GM12801 (cell line): Measurements from ENCODE around the gene KIAA1671.

ENCODE experiments used
- TF ChIP-seq, protein P1 (sequence below): IDR thresholded peaks from one replicate; pipeline ENCODE4 v1.5.1; 2011; ENCODE audit warnings: control low read depth; ENCODE audit not compliant: insufficient read length; ENCODE audit errors: extremely low read depth

The KIAA1671 gene

DNA sequence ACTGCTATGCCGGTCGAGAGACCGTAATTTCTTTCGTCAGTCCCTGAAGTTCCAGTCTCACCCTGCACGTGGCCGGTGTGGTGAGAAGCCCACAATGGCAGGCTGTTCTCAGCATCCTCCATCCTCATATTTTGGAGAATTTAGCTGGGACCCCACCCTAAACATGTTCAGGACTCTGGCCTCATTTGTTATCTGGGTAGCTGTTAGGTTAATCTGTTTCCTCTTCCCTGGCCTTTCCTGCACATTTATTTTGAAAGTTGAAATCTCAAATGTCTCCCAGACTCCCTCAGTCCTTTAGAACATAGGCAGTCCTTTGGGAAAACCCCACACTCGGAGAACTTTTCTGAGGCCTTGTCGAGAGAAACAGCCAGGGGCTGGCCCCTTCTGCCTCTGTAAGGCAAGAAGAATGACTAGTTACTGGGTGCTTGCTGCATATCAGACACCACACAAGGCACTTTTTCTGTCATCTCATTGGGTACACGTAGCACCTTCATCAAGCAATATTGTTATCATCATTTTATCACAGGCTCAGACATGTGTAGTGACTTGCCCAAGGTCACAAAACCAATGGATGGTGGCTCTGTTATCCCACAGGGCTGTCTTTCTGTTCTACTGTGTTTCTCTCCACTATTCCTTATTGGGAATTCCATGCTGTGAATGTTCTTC is 137.8 kb downstream of the KIAA1671 start:
- TF ChIP-seq, protein P1, sequence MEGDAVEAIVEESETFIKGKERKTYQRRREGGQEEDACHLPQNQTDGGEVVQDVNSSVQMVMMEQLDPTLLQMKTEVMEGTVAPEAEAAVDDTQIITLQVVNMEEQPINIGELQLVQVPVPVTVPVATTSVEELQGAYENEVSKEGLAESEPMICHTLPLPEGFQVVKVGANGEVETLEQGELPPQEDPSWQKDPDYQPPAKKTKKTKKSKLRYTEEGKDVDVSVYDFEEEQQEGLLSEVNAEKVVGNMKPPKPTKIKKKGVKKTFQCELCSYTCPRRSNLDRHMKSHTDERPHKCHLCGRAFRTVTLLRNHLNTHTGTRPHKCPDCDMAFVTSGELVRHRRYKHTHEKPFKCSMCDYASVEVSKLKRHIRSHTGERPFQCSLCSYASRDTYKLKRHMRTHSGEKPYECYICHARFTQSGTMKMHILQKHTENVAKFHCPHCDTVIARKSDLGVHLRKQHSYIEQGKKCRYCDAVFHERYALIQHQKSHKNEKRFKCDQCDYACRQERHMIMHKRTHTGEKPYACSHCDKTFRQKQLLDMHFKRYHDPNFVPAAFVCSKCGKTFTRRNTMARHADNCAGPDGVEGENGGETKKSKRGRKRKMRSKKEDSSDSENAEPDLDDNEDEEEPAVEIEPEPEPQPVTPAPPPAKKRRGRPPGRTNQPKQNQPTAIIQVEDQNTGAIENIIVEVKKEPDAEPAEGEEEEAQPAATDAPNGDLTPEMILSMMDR: no peak

DNA sequence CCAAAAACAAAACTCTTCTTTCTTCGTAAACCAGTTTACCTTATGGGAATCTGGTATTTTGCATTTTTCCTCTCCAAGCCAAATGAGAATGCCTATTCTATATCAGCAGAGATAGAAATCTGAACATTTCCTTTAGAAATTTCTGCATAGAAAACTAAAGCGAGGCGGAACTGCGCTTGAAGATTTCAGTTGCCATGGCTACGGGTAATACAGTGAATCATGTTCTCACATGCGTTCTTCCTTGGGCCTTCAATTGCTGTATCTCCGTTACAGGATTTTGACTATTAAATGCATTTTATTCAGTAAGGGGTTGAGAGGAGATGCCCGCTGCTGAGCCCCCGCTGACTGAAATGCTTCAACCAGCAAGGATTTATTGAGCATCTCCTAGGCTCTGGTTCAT is 138.9 kb downstream of the KIAA1671 start:
- TF ChIP-seq, protein P1: no peak

DNA sequence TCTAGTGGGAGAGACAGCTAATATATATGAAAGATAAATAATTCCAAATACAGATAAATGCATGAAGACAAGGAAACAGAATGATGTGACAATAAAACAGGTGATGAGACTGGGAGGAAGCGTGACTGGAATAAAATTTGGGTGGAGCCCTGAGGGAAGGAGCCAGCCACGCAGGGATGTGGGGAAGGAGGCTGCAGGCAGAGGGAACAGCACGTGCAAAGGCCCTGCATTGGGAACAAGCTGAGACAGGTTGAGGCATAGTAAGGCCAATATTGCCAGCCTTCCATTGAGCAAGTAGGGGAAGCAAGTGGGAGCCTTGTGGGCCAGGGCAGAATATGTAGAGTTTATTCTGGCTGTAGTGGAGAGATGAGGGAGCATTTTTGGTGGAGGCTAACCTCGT is 139.6 kb downstream of the KIAA1671 start:
- TF ChIP-seq, protein P1: no peak

DNA sequence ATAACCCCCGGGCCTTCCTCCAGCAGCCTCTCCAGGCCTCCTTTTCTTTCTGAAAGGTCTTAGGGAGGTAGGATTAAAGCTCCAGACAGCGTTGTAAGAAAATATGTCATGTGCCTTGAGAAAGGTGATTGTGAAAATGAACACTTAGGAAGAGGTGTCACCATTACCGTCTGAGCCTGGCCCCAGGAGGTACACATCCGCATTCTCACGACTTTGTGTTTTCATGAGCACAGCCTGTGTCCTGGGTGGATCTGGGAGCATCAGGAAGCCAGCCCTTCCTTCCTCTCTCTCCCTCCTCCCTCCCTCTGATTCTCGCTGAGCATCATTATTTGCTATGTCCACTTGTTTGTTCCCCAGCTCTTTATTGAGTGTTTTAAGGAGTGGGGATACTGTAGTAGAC is 142.1 kb downstream of the KIAA1671 start:
- TF ChIP-seq, protein P1: no peak

DNA sequence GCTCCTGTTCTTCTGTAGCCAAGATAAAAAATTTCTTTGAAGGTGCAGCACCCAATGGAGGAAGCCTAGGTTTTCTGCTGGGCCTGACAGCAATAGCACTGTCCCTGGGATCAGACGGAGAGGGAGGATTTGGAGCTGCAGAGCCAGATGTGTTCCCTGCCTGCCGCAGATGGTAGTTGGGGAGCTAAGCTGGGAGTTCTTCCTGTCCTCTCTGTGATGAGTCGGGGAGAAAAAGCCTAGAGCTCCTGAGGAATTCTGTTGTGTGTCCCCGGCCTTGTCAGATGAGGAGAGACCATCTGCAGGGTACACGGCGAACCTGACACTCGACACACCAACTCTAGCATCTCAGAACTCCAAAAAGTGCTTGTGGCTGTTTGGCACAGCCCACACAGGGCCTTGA is 143.4 kb downstream of the KIAA1671 start:
- TF ChIP-seq, protein P1: no peak

DNA sequence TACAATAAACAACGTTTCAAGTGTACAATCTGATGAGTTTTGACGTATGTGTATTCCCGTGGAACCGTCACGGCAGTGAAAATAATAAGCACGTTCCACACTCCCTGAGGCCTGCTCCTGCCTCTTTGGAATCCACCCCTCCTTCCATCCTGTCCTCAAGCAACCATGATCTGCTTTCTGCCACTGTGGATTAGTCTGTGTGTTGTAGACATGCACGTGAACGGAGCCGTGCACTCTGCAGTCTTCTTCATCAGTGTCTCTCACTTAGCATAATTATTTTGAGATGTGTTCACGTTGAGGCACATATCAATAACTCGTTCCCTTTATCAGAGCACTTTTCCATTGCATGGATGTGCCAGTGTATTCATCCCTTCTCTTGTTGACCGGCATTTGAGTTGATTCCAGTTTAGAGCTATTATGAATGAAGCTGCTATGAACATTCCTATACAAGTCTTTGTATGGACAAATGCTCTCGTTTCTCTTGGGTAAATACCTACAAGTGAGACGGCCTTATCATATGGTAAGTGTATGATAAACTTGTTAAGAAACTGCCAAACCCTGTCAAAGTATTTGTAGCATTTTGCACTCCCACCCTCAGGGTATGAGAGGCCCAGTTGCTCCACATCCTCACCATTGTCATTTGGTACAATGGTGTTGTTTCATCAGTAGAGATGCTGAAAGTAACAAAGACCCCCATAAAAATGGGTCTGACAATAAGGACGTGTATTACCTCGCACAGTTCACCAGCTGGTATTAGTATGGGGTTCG is 144.3 kb downstream of the KIAA1671 start:
- TF ChIP-seq, protein P1: no peak

DNA sequence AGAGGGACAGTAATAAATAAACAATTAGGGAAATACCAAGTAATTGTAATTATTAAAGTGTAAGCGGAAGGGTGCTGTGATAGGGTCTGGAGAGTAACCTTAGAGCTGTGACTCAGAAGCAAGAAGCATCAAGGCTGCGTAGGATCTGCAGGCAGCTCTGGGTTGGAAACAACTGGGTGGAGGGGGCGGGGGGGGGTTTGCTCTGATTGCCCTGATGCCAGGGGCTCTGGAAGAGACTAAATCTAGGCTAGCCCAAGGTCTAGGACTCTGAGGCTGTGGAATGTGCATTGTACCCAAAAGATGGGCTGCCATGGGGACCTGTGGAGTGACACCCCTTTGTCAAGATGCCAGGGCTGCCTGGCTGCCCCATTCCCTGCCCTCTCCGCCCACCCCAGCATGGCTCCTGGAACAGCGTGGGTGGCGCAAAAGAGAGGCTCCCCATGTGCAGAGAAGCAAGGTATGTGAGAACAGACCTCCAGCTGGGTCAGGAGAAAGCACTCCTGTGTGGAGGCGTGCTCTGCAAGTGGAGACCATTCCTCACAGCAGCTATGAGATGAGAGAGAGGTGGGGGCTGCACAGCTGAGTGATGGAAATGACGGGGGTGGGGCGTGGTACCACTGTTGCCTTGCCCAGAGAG is 146.0 kb downstream of the KIAA1671 start:
- TF ChIP-seq, protein P1: no peak
